H9 (cell line): ENCODE measurements around the gene VPS41. TPM values are rescaled to one million over a fixed set of nuclear protein-coding genes. Genes with fewer than 3 reads are reported as not detected.

ENCODE experiments used
- DNase-seq: peaks from one replicate; pipeline ENCODE4 v3.0.0-alpha.2; 2017
- H2AFZ ChIP-seq: one replicate; pipeline ENCODE4 v1.6.1; 2013; ENCODE audit warnings: mild to moderate bottlenecking, low read length, control low read depth, moderate library complexity
- H2AK5ac ChIP-seq: 2 replicates; pipeline ENCODE4 v1.6.1; 2013; ENCODE audit warnings: low read length, control low read depth, mixed read lengths; ENCODE audit not compliant: insufficient read length
- H2BK120ac ChIP-seq: one replicate; pipeline ENCODE4 v1.6.1; 2013; ENCODE audit warnings: low read depth, mild to moderate bottlenecking, low read length, control low read depth, inconsistent platforms; ENCODE audit not compliant: poor library complexity, severe bottlenecking
- H2BK12ac ChIP-seq: 2 replicates; pipeline ENCODE4 v1.6.1; 2013; ENCODE audit warnings: low read length, control low read depth, mixed read lengths, low read depth; ENCODE audit not compliant: insufficient read length
- H2BK15ac ChIP-seq: 2 replicates; pipeline ENCODE4 v1.6.1; 2013; ENCODE audit warnings: low read depth, low read length, control low read depth
- H2BK20ac ChIP-seq: one replicate; pipeline ENCODE4 v1.6.1; 2013; ENCODE audit warnings: low read depth, mild to moderate bottlenecking, low read length, control low read depth, inconsistent platforms; ENCODE audit not compliant: poor library complexity, severe bottlenecking
- H2BK5ac ChIP-seq: 2 replicates; pipeline ENCODE4 v1.6.1; 2013; ENCODE audit warnings: low read length, control low read depth, mixed read lengths; ENCODE audit not compliant: insufficient read length
- H3K14ac ChIP-seq: 2 replicates; pipeline ENCODE4 v1.6.1; 2013; ENCODE audit warnings: low read length, control low read depth; ENCODE audit not compliant: insufficient read depth
- H3K18ac ChIP-seq: 2 replicates; pipeline ENCODE4 v1.6.1; 2013; ENCODE audit warnings: low read depth, mild to moderate bottlenecking, mixed read lengths, low read length, control low read depth; ENCODE audit not compliant: insufficient read length
- H3K23ac ChIP-seq: 2 replicates; pipeline ENCODE4 v1.6.1; 2013; ENCODE audit warnings: low read length, control low read depth, mixed read lengths, low read depth; ENCODE audit not compliant: insufficient read length
- H3K23me2 ChIP-seq: 2 replicates; pipeline ENCODE4 v1.6.1; 2013; ENCODE audit warnings: low read depth, mild to moderate bottlenecking, mixed read lengths, low read length, control low read depth; ENCODE audit not compliant: insufficient read length, poor library complexity, severe bottlenecking
- H3K27ac ChIP-seq: 2 replicates; pipeline ENCODE4 v1.5.1; 2013; ENCODE audit warnings: low read length, control low read depth, mixed read lengths, low read depth; ENCODE audit not compliant: insufficient read length
- H3K27me3 ChIP-seq: 2 replicates; pipeline ENCODE4 v1.6.1; 2013; ENCODE audit warnings: low read length, control low read depth, inconsistent platforms; ENCODE audit not compliant: insufficient read depth
- H3K4ac ChIP-seq: 2 replicates; pipeline ENCODE4 v1.6.1; 2013; ENCODE audit warnings: low read depth, mild to moderate bottlenecking, control low read depth, inconsistent platforms, low read length, moderate library complexity
- H3K4me1 ChIP-seq: 2 replicates; pipeline ENCODE4 v1.6.1; 2013; ENCODE audit warnings: low read length, control low read depth, inconsistent platforms; ENCODE audit not compliant: insufficient read depth
- H3K4me2 ChIP-seq: 2 replicates; pipeline ENCODE4 v1.6.1; 2013; ENCODE audit warnings: low read length, control low read depth, mixed read lengths; ENCODE audit not compliant: insufficient read length, insufficient read depth
- H3K56ac ChIP-seq: 2 replicates; pipeline ENCODE4 v1.6.1; 2013; ENCODE audit warnings: low read depth, mild to moderate bottlenecking, mixed read lengths, low read length, control low read depth; ENCODE audit not compliant: insufficient read length
- H3K79me1 ChIP-seq: 2 replicates; pipeline ENCODE4 v1.6.1; 2013; ENCODE audit warnings: low read depth, mild to moderate bottlenecking, moderate library complexity, low read length, control low read depth, inconsistent platforms; ENCODE audit not compliant: insufficient read depth, poor library complexity, severe bottlenecking
- H3K79me2 ChIP-seq: 2 replicates; pipeline ENCODE4 v1.6.1; 2013; ENCODE audit warnings: low read length, control low read depth, inconsistent platforms; ENCODE audit not compliant: insufficient read depth
- H3K9ac ChIP-seq: 2 replicates; pipeline ENCODE4 v1.6.1; 2013; ENCODE audit warnings: low read length, control low read depth, mixed read lengths; ENCODE audit not compliant: insufficient read length; ENCODE audit errors: extremely low read depth
- H3K9me3 ChIP-seq: one replicate; pipeline ENCODE4 v1.6.1; 2013; ENCODE audit warnings: low read depth, low read length, inconsistent platforms; ENCODE audit not compliant: control insufficient read depth
- H3T11ph ChIP-seq: one replicate; pipeline ENCODE4 v1.6.1; 2013; ENCODE audit warnings: mild to moderate bottlenecking, low read length, control low read depth, inconsistent platforms
- H4K20me1 ChIP-seq: one replicate; pipeline ENCODE4 v1.6.1; 2013; ENCODE audit not compliant: control insufficient read depth, insufficient read length, insufficient read depth
- H4K5ac ChIP-seq: 2 replicates; pipeline ENCODE4 v1.6.1; 2013; ENCODE audit warnings: low read depth, mild to moderate bottlenecking, mixed read lengths, low read length, control low read depth; ENCODE audit not compliant: insufficient read length
- H4K8ac ChIP-seq: replicated peaks from 2 replicates; pipeline ENCODE4 v1.6.1; 2013; ENCODE audit warnings: low read length, control low read depth, mixed read lengths, low read depth; ENCODE audit not compliant: insufficient read length
- H4K91ac ChIP-seq: 2 replicates; pipeline ENCODE4 v1.6.1; 2013; ENCODE audit warnings: low read depth, mild to moderate bottlenecking, moderate library complexity, mixed read lengths, low read length, control low read depth; ENCODE audit not compliant: insufficient read length
- H3K27ac Mint-ChIP-seq, 3 experiments: 2 replicates in 2 of 3; 3 replicates in 1 of 3; pipeline ENCODE4 v1.8.0; 2020 to 2021; ENCODE audit warnings: mixed read lengths in 3 of 3, mild to moderate bottlenecking in 1 of 3, moderate library complexity in 1 of 3
- H3K27me3 Mint-ChIP-seq: 2 replicates; pipeline ENCODE4 v1.8.0; 2021; ENCODE audit warnings: low read depth, mild to moderate bottlenecking, moderate library complexity, mixed read lengths
- H3K36me3 Mint-ChIP-seq, 3 experiments: 2 replicates in 2 of 3; 3 replicates in 1 of 3; pipeline ENCODE4 v1.8.0; 2020 to 2021; ENCODE audit warnings: low read depth in 3 of 3, mixed read lengths in 3 of 3; ENCODE audit not compliant: insufficient read depth in 1 of 3
- H3K4me1 Mint-ChIP-seq, 2 experiments: 2 replicates each; pipeline ENCODE4 v1.8.0; 2020; ENCODE audit warnings: mixed read lengths in 2 of 2
- H3K4me3 Mint-ChIP-seq, 2 experiments: 2 replicates in 1 of 2; 3 replicates in 1 of 2; pipeline ENCODE4 v1.8.0; 2020 to 2021; ENCODE audit warnings: mild to moderate bottlenecking in 2 of 2, mixed read lengths in 2 of 2, moderate library complexity in 1 of 2
- H3K9me3 Mint-ChIP-seq, 2 experiments: 2 replicates in 1 of 2; 3 replicates in 1 of 2; pipeline ENCODE4 v1.8.0; 2020; ENCODE audit warnings: mild to moderate bottlenecking in 2 of 2, mixed read lengths in 2 of 2, moderate library complexity in 1 of 2
- WGBS: extraction: QIAGEN DNeasy Blood & Tissue Kit; methylation state at CpG from one replicate; pipeline ENCODE4 v1.1.7; 2013; ENCODE audit warnings: missing lambda C conversion rate, low lambda C conversion rate, mixed read lengths; ENCODE audit not compliant: insufficient read length; ENCODE audit errors: extremely low coverage; 5-methylcytosine and 5-hydroxymethylcytosine counted together
- total RNA-seq: library from RNA; stranded (reverse); gene quantifications from 2 replicates; pipeline ENCODE4 v1.2.1, GENCODE V29; 2021
- TF ChIP-seq, protein P1 (sequence below): fragments of 200-600 bp; sonication (generic); conservative IDR thresholded peaks from 3 replicates; pipeline ENCODE4 v1.8.0; 2021; ENCODE audit warnings: antibody characterized with exemption, mild to moderate bottlenecking

Gene VPS41
- total RNA-seq, 1 experiment from 2014 or later: 49.3 TPM

DNA sequence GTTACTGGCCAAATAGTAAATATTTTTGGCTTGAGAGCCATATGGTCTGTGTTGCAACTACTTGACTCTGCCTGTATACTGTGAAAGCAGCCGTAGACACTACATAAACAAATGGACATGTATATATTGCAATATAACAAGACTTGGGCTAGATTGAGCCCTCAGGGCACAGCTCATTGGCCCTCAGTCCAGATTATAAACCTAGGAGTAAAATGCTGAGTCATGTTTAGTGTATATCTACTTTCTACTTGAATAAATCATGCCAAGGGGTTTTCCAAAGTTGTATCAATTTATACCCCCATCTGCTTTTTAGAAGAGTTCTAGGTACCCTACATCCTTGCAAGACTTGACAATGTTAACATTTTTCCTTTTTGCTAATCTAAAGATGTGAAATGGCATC is 41.3 kb upstream of the VPS41 start:
- Histone ChIP-seq H2AK5ac (no peak overlapping the region), H3K18ac (no peak overlapping the region), H2BK12ac (no peak overlapping the region), H3K4me2 (no peak overlapping the region), H2AFZ (no peak overlapping the region), H3K79me2 (no peaks in the 10 kb centered on the region), H3T11ph (no peak overlapping the region), H4K20me1 (no peaks in the 10 kb centered on the region), H3K4ac (no peak overlapping the region), H2BK120ac (no peak overlapping the region), H3K9ac (no peak overlapping the region), H3K27ac (no peak overlapping the region), H3K79me1 (no peaks in the 10 kb centered on the region), H3K23me2 (no peaks in the 10 kb centered on the region), H2BK20ac (no peak overlapping the region), H3K9me3 (no peaks in the 10 kb centered on the region), H3K23ac (no peak overlapping the region), H3K27me3 (no peaks in the 10 kb centered on the region), H4K8ac (no peak overlapping the region), H2BK5ac (no peak overlapping the region), H3K56ac (no peak overlapping the region), H2BK15ac (no peak overlapping the region), H3K14ac (no peak overlapping the region), H3K4me1 (no peaks in the 10 kb centered on the region), H4K5ac (no peak overlapping the region), H4K91ac (no peak overlapping the region)
- Mint-ChIP-seq H3K4me1 (peaks cover 2 to 4% of the 10 kb centered on the region in 2 experiments; a peak in 3 of 4 replicates), H3K27ac (no peak overlapping the region), H3K36me3 (no peaks in the 10 kb centered on the region), H3K4me3 (no peak overlapping the region), H3K9me3 (no peaks in the 10 kb centered on the region; a peak in 1 of 5 replicates), H3K27me3 (no peaks in the 10 kb centered on the region)
- TF ChIP-seq, protein P1, sequence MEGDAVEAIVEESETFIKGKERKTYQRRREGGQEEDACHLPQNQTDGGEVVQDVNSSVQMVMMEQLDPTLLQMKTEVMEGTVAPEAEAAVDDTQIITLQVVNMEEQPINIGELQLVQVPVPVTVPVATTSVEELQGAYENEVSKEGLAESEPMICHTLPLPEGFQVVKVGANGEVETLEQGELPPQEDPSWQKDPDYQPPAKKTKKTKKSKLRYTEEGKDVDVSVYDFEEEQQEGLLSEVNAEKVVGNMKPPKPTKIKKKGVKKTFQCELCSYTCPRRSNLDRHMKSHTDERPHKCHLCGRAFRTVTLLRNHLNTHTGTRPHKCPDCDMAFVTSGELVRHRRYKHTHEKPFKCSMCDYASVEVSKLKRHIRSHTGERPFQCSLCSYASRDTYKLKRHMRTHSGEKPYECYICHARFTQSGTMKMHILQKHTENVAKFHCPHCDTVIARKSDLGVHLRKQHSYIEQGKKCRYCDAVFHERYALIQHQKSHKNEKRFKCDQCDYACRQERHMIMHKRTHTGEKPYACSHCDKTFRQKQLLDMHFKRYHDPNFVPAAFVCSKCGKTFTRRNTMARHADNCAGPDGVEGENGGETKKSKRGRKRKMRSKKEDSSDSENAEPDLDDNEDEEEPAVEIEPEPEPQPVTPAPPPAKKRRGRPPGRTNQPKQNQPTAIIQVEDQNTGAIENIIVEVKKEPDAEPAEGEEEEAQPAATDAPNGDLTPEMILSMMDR: no peak
- WGBS: no CpG with 5 or more reads among the region's 1 CpG
- DNase-seq: no peak
